GM13977 (cell line): ENCODE data around the gene FRAS1.
"Not testable (repeated sequence)": the region's sequence is repeated elsewhere in the genome, so short reads cannot be mapped to it uniquely, and the experiment has no call there.

Experiments used
- DNase-seq: peaks from one replicate; pipeline ENCODE4 v3.0.0; 2012; ENCODE audit warnings: low spot score
- in situ Hi-C: fragments of 300-500 bp; cut with MboI; formaldehyde crosslinking; loops from one replicate; pipeline ENCODE4 v1.12.0; 2022; ENCODE audit warnings: low sequenced_read_pairs, low pct_unique_long_range_greater_than_20kb, mixed read lengths, inconsistent platforms; ENCODE audit not compliant: unreplicated experiment
- TF ChIP-seq, protein P1 (sequence below): IDR thresholded peaks from 2 replicates; pipeline ENCODE4 v1.5.1; 2012; ENCODE audit warnings: mild to moderate bottlenecking, control low read depth; ENCODE audit not compliant: insufficient read depth; ENCODE audit errors: extremely low read depth, missing control alignments

FRAS1 gene

DNA sequence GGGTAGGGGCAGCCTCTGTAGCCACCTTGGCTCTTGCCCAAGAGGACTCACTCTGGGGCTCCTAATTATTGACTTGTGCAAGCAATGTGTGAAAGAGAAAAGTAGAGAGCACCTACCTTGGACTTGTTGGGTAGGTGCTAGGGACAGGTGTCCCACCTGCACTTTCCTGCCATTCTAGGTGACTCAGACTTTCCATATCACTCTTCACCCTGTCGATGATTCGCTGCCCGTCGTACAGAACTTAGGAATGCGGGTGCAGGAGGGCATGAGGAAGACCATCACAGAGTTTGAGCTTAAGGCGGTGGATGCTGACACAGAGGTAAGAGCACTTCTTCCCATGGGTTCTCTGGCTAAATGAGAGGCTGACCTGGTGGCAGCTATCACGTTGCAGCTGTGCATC lies 407.1 kb downstream of the FRAS1 start:
- no peak for DNase-seq
- in situ Hi-C loops, result no loop called here
- TF ChIP-seq, protein P1, sequence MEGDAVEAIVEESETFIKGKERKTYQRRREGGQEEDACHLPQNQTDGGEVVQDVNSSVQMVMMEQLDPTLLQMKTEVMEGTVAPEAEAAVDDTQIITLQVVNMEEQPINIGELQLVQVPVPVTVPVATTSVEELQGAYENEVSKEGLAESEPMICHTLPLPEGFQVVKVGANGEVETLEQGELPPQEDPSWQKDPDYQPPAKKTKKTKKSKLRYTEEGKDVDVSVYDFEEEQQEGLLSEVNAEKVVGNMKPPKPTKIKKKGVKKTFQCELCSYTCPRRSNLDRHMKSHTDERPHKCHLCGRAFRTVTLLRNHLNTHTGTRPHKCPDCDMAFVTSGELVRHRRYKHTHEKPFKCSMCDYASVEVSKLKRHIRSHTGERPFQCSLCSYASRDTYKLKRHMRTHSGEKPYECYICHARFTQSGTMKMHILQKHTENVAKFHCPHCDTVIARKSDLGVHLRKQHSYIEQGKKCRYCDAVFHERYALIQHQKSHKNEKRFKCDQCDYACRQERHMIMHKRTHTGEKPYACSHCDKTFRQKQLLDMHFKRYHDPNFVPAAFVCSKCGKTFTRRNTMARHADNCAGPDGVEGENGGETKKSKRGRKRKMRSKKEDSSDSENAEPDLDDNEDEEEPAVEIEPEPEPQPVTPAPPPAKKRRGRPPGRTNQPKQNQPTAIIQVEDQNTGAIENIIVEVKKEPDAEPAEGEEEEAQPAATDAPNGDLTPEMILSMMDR, result no peak

DNA sequence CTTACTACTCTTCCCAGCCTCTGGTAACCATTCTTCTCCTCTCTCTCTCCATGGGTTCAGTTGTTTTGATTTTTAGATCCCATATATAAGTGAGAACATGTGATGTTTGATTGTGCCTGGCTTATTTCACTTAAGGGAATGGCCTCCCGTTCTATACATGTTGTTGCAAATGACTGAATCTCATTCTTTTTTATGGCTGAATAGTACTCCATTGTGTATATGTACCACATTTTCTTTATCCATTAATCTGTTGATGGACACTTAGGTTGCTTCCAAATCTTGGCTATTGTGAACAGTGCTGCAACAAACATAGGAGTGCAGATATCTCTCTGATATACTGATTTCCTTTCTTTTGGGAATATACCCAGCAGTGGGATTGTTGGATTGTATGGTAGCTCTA lies 410.1 kb downstream of the FRAS1 start:
- DNase-seq, in situ Hi-C loops: not testable (repeated sequence)

DNA sequence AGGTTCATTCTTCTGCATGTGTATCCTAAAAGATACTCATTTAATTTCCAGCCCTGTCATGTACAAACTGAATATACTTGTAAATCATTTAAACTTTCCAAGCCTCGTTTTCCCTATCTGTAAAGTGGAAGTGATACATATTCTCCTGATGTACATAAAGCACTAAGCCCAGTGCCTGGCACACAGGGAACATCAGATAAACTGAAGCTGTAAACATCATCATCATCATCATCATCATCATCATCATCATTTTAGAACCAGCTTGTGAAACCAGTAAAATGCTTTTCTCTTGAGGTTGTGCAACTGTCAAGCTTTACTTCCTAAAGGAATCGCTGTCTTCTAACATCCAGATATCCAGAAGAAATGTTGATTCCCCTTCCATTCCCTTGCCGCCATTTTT lies 411.1 kb downstream of the FRAS1 start:
- TF ChIP-seq, protein P1, result no peak
- in situ Hi-C loops, result no loop called here
- no peak for DNase-seq

GRCh38 chr4:78476108-78476704 lies 419.1 kb downstream of the FRAS1 start:
- in situ Hi-C loops, result no loop called here
- no peak for DNase-seq
- TF ChIP-seq, protein P1, result no peak

DNA sequence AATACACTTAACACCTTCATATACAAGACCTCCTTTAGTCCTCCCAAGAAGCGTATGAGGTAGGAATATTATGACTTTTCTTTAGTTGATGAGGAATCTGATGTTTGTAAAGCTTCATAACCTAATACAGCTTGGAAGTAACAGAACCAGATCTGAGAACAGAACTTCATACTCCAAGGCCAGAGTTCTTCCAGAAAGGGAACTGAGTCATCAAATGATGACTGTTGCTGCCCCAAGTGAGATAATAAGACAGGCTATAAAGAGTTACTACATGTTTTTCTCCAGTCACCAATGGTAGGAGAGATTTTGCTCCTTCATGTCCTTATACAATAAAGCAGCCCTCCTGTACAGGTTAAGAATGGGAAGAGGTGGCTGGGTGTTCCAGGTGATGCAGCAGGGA lies 420.2 kb downstream of the FRAS1 start:
- no peak for DNase-seq
- in situ Hi-C loops, result no loop called here
- TF ChIP-seq, protein P1, result no peak

DNA sequence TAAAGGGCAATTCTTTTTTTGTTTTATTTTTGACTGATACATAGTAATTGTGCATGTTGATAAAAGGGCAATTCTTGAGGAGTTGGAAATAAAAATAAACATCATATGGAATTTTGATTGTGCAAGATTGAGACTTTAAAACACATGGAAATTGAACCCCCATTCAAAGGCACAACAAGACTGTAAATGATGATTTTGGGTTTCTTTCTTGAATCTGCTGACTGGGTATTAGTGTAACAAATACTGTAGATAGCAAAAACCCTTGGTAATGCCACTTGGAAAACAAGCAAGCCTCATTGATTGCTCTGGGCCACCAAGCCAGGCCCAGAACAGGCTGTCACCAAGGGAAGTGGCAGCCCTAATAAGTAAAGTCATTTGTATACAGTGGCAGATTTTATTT lies 421.4 kb downstream of the FRAS1 start:
- DNase-seq, result no peak
- in situ Hi-C loops, result no loop called here
- TF ChIP-seq, protein P1, result no peak

DNA sequence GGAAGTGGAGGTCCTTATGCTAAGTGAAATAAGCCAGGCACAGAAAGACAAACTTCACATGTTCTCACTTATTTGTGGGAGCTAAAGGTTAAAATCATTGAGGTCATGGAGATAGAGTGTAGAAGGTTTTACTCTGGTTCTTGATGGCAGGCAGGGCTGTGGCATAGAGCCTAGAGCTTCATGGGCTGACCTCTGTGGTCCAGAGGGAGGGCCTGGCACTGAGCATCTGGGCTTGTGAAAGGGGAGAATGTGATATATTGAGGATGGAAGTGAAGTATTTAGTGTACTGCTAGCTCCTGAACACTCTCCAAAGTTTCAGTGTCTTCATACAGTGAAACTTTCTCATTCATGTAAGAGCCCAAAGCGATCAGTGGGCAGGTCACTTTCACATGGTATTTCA lies 423.2 kb downstream of the FRAS1 start:
- in situ Hi-C loops, result no loop called here
- DNase-seq, result no peak
- TF ChIP-seq, protein P1, result no peak
